ENCODE results near the gene ISYNA1.
A peak's percentile ranks its signal among the peaks of the same experiment; 100 is the strongest.

The ISYNA1 gene

DNA sequence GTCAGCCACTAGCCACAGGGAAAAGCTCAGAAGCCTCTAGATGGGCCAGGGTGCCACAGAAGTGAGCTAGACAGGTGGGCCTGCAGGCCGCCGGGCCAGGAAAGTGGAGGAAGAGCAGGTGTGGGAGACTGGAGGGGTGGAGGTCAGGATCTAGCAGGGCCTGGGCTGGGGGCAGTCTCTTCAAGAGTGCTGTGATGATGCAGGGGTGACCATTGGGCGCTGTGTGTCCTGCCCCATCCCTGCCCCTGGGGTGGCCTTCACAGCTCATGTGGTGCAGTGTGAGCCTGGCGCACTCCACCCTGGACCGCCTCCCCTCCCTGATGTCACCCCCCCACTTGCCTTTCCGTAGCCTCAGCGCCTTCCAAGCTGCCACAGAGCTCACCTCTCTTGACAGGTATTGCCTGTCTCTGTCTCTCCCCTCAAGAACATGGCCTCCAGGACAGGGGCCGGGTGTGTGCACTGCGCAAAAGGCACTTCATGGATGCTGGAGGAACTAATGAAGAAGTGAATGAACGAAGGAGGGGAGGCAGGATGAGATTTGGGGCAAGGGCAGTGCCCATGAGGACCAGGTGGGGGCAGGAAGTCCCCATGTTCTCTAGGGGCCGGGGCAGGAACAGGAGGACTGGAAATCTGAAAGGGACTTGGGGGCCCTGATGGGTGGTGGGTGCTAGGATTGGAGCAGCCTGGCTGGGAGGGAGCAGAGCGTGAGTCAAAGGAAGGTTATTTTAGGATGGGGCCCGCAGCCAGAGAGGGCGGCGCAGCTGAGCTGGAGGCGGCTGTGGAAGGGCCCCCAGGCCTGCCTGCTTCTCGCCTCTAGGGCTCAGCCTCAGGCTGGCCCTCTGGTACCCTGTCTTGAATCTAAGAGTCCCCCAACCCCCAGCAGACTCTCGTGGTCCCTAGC lies 12.2 kb downstream of the ISYNA1 start:
- no peak overlapping the region for H3K27ac ChIP-seq (ENCODE audit: insufficient read depth, low read depth, low read length, poor library complexity, severe bottlenecking)
- WGBS, 2 experiments: 87 to 88% methylated on average over 18 of the region's 18 CpGs
- no peak overlapping the region for H3K4me3 ChIP-seq (ENCODE audit: insufficient read depth, low read depth, low read length)
- no peaks in the 10 kb centered on the region for H3K27me3 ChIP-seq (ENCODE audit: control insufficient read depth, insufficient read depth, low read length, poor library complexity, severe bottlenecking)
- H3K9me3 ChIP-seq (ENCODE audit: control insufficient read depth, low read length): no peaks in the 10 kb centered on the region
- peaks cover 40% of the 10 kb centered on the region for H3K4me1 ChIP-seq (ENCODE audit: control insufficient read depth, insufficient read depth, low read length)
- H3K36me3 ChIP-seq (ENCODE audit: control insufficient read depth, insufficient read depth, low read length): no peaks in the 10 kb centered on the region

DNA sequence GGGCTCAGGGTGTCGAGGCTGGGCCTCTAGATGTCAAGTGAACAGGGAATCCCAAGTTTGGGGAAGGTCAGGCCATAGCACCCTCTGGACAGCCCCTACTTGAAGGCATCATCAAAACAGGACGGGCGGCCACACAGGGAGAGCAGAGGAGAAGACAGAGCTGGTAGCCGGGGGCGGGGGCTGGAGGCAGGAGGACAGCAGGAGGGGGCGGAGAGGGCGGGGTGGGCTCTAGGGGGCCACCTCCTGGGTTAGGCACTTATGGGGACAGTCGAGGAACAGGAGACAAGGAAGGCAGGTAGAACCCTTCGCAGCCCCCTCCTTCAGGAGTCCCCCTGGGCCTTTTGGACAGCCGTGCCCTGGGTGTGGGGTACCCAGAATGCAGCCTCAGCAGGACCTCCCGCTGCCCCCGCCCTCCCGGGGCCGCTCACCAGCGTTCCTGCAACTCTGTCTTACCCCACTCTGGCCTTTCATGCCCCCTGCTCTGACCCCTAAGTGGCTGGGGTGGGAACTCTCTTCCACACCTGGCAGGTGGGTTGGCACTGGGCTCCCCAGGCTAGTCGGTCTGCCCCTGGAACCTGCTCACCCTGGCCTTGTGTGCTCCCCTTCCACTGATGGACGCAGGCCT lies 12.9 kb downstream of the ISYNA1 start:
- no peaks in the 10 kb centered on the region for H3K9me3 ChIP-seq (ENCODE audit: control insufficient read depth, low read length)
- 77 to 78% methylated on average over 17 of the region's 17 CpGs for WGBS, 2 experiments
- H3K27me3 ChIP-seq (ENCODE audit: control insufficient read depth, insufficient read depth, low read length, poor library complexity, severe bottlenecking): peaks cover 5% of the 10 kb centered on the region
- H3K4me1 ChIP-seq (ENCODE audit: control insufficient read depth, insufficient read depth, low read length): peaks cover 32% of the 10 kb centered on the region
- no peak overlapping the region for H3K4me3 ChIP-seq (ENCODE audit: insufficient read depth, low read depth, low read length)
- H3K36me3 ChIP-seq (ENCODE audit: control insufficient read depth, insufficient read depth, low read length): no peaks in the 10 kb centered on the region
- H3K27ac ChIP-seq (ENCODE audit: insufficient read depth, low read depth, low read length, poor library complexity, severe bottlenecking): no peak overlapping the region

DNA sequence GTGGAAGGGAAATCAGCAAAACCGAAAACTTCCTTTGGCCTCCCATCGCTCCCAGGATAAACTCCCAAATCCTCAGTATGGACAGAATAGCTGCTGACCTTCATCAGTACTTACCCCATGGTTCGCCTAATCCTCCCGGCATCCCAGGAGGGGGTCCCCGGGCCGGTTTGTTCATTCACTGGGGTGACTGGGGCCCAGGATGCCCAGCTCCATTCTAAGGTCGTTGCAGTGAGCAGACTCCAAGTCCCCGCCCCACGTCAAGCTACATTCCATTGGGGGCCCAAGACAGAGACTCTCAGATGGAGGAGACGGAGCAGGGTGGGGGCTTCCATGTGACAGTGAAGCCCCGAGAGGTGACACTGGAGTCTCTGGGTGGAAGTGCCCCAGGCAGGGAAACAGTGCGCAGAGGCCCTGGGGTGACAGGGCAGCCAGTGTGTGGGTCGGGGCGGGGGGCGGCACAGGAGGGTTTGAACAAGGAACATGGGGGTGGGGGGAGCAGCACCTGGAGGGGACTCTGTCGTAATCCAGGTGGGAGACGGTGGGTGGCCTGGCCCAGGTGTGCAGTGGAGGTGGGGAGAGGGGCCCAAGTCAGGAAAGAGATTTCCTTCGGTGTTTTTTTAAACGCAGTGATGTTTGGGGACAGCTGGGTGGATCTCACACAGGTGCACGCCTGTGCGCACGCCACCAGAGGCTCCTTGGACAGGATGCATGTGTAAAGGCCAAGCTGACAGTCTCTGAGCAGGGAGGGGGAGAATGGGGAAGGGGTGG lies 13.6 kb downstream of the ISYNA1 start:
- Histone ChIP-seq H3K36me3 (ENCODE audit: control insufficient read depth, insufficient read depth, low read length) (no peaks in the 10 kb centered on the region), H3K4me3 (ENCODE audit: insufficient read depth, low read depth, low read length) (no peak overlapping the region), H3K4me1 (ENCODE audit: control insufficient read depth, insufficient read depth, low read length) (peaks cover 29% of the 10 kb centered on the region), H3K27me3 (ENCODE audit: control insufficient read depth, insufficient read depth, low read length, poor library complexity, severe bottlenecking) (peaks cover 8% of the 10 kb centered on the region), H3K9me3 (ENCODE audit: control insufficient read depth, low read length) (no peaks in the 10 kb centered on the region), H3K27ac (ENCODE audit: insufficient read depth, low read depth, low read length, poor library complexity, severe bottlenecking) (no peak overlapping the region)
- WGBS, 2 experiments: 63 to 64% methylated on average over 22 of the region's 22 CpGs

DNA sequence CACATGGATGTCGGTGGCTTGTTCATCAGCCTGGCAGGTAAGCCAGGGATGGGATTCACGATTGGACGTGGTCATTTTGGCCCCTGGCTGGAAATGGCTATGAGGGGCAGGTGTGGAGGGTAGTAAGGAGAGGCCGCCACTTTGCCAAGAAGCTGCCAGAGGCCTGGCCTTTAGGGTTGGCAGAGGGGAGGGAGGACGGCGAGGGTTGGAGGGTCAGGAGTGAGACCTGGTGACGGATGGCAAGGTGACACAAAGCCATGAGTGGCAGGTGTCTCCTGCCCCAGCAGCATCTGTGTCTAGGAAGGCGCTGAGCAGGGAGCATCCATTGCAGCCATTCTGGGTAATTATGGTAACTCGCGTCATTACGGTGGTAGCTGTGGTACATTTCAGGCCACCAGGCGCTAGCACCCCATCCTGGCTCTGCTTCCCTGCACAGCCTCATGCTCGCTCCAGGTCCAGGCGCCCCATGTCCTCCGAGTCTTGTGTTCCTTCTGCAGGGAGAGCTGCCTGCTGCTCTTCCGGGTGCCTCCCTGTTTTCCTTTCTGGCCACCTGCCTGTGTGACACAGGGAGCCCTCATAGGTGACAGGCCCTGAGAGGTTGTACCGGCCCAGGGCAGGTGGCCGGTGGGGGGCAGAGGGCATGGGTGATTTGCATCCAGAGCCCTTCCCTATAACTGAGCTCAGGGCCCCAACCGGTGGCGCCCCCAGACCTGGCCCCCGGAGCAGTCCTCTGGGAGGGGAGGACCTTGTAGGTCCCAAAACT lies 14.5 kb downstream of the ISYNA1 start:
- no peaks in the 10 kb centered on the region for H3K9me3 ChIP-seq (ENCODE audit: control insufficient read depth, low read length)
- WGBS, 2 experiments: 91 to 92% methylated on average over 21 of the region's 21 CpGs
- no peak overlapping the region for H3K27ac ChIP-seq (ENCODE audit: insufficient read depth, low read depth, low read length, poor library complexity, severe bottlenecking)
- peaks cover 30% of the 10 kb centered on the region for H3K4me1 ChIP-seq (ENCODE audit: control insufficient read depth, insufficient read depth, low read length)
- peaks cover 15% of the 10 kb centered on the region for H3K27me3 ChIP-seq (ENCODE audit: control insufficient read depth, insufficient read depth, low read length, poor library complexity, severe bottlenecking)
- H3K36me3 ChIP-seq (ENCODE audit: control insufficient read depth, insufficient read depth, low read length): no peaks in the 10 kb centered on the region
- H3K4me3 ChIP-seq (ENCODE audit: insufficient read depth, low read depth, low read length): no peak overlapping the region

DNA sequence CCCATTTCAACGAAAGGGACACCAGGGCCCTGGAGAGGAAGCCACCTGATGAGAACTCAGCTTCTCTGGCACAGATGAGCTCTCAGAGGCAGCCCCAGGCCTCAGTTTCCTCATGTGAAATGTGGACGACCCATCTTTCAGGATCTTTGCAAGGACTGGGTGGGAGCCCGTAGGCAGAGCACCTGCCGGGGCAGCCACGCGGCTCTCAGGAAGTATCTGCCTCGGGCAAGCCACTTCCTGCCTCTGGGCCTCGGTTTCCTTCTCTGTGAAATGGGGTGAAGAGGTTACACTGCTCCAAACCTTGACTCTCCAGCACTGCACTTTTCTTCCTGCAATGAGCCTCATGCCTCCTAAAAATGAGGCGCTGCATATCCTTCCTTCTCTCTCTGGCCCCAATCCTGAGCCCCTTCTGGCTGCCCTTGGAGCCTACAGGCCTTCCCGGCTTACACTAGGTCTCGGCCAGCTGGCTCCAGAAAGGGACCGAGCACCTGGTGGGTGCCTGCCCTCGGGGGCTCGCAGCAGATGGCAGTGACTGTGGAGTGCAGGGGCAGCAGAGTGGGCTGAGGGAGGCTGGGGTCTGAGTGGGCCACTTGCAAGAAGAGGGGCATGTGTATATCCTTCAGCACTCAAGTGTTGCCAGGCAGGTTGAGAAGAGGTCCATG lies 15.3 kb downstream of the ISYNA1 start:
- 92 to 95% methylated on average over 14 of the region's 14 CpGs for WGBS, 2 experiments
- H3K27ac ChIP-seq (ENCODE audit: insufficient read depth, low read depth, low read length, poor library complexity, severe bottlenecking): no peak overlapping the region
- no peak overlapping the region for H3K4me3 ChIP-seq (ENCODE audit: insufficient read depth, low read depth, low read length)
- no peaks in the 10 kb centered on the region for H3K9me3 ChIP-seq (ENCODE audit: control insufficient read depth, low read length)
- H3K36me3 ChIP-seq (ENCODE audit: control insufficient read depth, insufficient read depth, low read length): no peaks in the 10 kb centered on the region
- peaks cover 31% of the 10 kb centered on the region for H3K4me1 ChIP-seq (ENCODE audit: control insufficient read depth, insufficient read depth, low read length)
- peaks cover 22% of the 10 kb centered on the region for H3K27me3 ChIP-seq (ENCODE audit: control insufficient read depth, insufficient read depth, low read length, poor library complexity, severe bottlenecking)

DNA sequence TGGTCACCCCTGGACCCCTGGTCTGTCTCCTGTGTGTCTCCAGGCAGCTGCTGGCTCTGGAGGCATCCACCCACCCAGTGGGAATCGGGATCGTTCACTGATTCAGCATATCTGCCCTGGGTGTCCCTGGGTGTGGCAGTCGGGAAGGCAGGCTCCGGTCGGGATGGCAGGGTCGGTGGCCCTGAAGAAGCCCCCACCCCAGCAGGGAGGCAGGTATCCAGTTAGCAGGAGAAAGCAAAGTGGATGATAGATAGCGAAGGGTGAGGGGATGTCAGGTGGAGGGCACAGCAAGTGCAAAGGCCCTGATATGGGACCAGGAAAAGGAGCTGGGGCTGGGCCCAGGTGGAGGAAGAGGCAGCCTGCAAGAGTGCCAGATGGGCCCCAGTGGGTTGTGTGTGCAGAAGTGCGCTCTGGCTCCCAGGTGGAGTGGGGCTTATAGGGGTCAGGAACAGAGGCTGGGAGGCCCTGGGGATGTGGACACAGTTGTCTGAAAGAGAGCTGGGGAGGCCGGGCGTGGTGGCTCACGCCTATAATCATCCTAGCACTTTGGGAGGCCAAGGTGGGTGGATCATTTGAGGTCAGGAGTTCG lies 16.5 kb downstream of the ISYNA1 start:
- no peak overlapping the region for H3K27ac ChIP-seq (ENCODE audit: insufficient read depth, low read depth, low read length, poor library complexity, severe bottlenecking)
- no peaks in the 10 kb centered on the region for H3K36me3 ChIP-seq (ENCODE audit: control insufficient read depth, insufficient read depth, low read length)
- peaks cover 34% of the 10 kb centered on the region for H3K4me1 ChIP-seq (ENCODE audit: control insufficient read depth, insufficient read depth, low read length)
- no peak overlapping the region for H3K4me3 ChIP-seq (ENCODE audit: insufficient read depth, low read depth, low read length)
- WGBS, 2 experiments: 93 to 94% methylated on average over 12 of the region's 12 CpGs
- H3K9me3 ChIP-seq (ENCODE audit: control insufficient read depth, low read length): no peaks in the 10 kb centered on the region
- peaks cover 26% of the 10 kb centered on the region for H3K27me3 ChIP-seq (ENCODE audit: control insufficient read depth, insufficient read depth, low read length, poor library complexity, severe bottlenecking)

DNA sequence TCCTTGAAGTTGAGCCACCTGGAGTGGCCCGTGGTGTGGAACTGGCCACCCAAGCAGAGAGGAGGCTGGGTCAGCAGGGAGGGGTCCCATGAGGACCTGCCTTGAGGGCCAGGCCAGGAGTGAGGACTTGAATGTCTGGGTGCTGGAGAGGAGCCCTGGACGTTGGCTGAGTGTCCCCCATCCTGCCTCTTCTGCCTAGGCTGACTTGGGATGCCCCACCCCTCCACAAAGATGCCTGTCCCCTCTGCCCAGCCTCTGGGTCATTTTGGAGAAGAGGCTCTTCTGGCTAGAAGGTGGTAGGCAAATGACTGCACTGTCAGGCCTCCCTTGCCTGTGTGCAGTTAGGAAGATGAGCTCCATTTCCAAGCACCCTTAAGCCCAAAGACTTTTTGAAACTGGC lies 17.0 kb downstream of the ISYNA1 start:
- peaks cover 26% of the 10 kb centered on the region for H3K27me3 ChIP-seq (ENCODE audit: control insufficient read depth, insufficient read depth, low read length, poor library complexity, severe bottlenecking)
- 75 to 84% methylated on average over 2 of the region's 2 CpGs for WGBS, 2 experiments
- H3K4me3 ChIP-seq (ENCODE audit: insufficient read depth, low read depth, low read length): no peak overlapping the region
- no peaks in the 10 kb centered on the region for H3K9me3 ChIP-seq (ENCODE audit: control insufficient read depth, low read length)
- H3K36me3 ChIP-seq (ENCODE audit: control insufficient read depth, insufficient read depth, low read length): no peaks in the 10 kb centered on the region
- peaks cover 38% of the 10 kb centered on the region for H3K4me1 ChIP-seq (ENCODE audit: control insufficient read depth, insufficient read depth, low read length)
- no peak overlapping the region for H3K27ac ChIP-seq (ENCODE audit: insufficient read depth, low read depth, low read length, poor library complexity, severe bottlenecking)

DNA sequence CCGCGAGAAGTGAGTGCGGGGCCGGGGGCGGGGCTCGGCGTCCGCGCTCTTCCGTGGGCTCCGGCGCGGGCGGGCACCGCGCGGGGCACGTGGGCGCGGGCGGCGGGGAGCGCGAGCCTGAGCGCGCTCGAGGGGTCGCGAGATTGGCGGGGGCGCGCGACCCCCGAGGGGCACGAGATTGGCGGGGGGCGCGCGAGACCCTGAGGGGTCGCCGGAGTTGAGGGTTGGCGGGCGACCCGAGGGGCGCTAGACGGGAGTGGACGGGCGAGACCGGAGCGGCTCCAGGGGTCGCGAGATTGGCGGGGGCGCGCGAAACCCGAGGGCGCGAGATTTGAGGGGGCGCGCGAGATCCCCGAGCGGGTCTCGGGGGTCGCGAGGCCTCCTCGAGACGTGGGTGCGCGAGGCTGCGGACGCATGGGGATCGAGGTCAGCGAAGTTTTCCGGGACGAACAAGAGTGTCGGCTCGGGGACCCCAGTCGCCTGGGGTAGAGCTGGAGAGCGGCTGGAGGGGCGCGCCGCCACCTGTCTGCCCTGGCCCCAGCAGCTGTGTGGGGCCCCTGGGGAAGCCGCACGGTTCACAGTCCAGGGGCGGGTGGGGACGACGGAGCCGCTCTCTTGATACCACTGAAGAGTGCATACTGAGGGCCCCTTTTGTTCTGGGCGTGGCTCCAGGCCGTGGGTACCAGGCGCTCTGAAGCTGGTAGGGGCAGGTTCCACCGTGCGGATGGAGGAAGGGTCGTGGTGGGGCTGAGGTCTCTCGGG lies 18.1 kb downstream of the ISYNA1 start:
- Histone ChIP-seq H3K9me3 (ENCODE audit: control insufficient read depth, low read length) (no peaks in the 10 kb centered on the region), H3K4me3 (ENCODE audit: insufficient read depth, low read depth, low read length) (peak overlapping the region; percentile 60), H3K36me3 (ENCODE audit: control insufficient read depth, insufficient read depth, low read length) (no peaks in the 10 kb centered on the region), H3K27me3 (ENCODE audit: control insufficient read depth, insufficient read depth, low read length, poor library complexity, severe bottlenecking) (peaks cover 26% of the 10 kb centered on the region), H3K27ac (ENCODE audit: insufficient read depth, low read depth, low read length, poor library complexity, severe bottlenecking) (no peak overlapping the region), H3K4me1 (ENCODE audit: control insufficient read depth, insufficient read depth, low read length) (peaks cover 37% of the 10 kb centered on the region)
- WGBS, 2 experiments: 3% methylated on average over 97 of the region's 97 CpGs

All from ectodermal cell (in vitro differentiated cells).